GM18951 (cell line): Measurements from ENCODE around the gene TMEM30A.

ENCODE experiments used
- POLR2A ChIP-seq: IDR thresholded peaks from 4 replicates; pipeline ENCODE4 v1.6.1; 2011; ENCODE audit warnings: mild to moderate bottlenecking; ENCODE audit not compliant: insufficient read length, insufficient read depth; ENCODE audit errors: extremely low read depth
- in situ Hi-C: fragments of 300-500 bp; cut with MboI; formaldehyde crosslinking; loops from one replicate; pipeline ENCODE4 v1.12.0; 2022; ENCODE audit warnings: low sequenced_read_pairs, mixed read lengths, inconsistent platforms; ENCODE audit not compliant: unreplicated experiment

TMEM30A gene

GRCh38 chr6:75286955-75287354, 2.4 kb upstream of the TMEM30A start:
- in situ Hi-C loops = no loop called here
- no peak for TF ChIP-seq POLR2A

- TF ChIP-seq POLR2A = no peak
- in situ Hi-C loops = no loop called here
Observed at GRCh38 chr6:75285283-75285639, 669 bp upstream of the TMEM30A start.

- in situ Hi-C loops = no loop called here
- TF ChIP-seq POLR2A = no peak
Observed at GRCh38 chr6:75283907-75284631, 523 bp downstream of the TMEM30A start.

- no peak for TF ChIP-seq POLR2A
- in situ Hi-C loops = no loop called here
Observed at GRCh38 chr6:75282706-75283105, 1.9 kb downstream of the TMEM30A start.

- TF ChIP-seq POLR2A = no peak
- in situ Hi-C loops = no loop called here
Observed at GRCh38 chr6:75281653-75282052, 2.9 kb downstream of the TMEM30A start.

GRCh38 chr6:75280131-75280855, 4.3 kb downstream of the TMEM30A start:
- in situ Hi-C loops = no loop called here
- TF ChIP-seq POLR2A = no peak

GRCh38 chr6:75279418-75279817, 5.2 kb downstream of the TMEM30A start:
- in situ Hi-C loops = no loop called here
- no peak for TF ChIP-seq POLR2A

GRCh38 chr6:75278474-75279077, 6.0 kb downstream of the TMEM30A start:
- TF ChIP-seq POLR2A = no peak
- in situ Hi-C loops = no loop called here

GRCh38 chr6:75275067-75275466, 9.5 kb downstream of the TMEM30A start:
- in situ Hi-C loops = no loop called here
- TF ChIP-seq POLR2A = no peak

GRCh38 chr6:75273009-75273408, 11.6 kb downstream of the TMEM30A start:
- in situ Hi-C loops = no loop called here
- TF ChIP-seq POLR2A = no peak

- no peak for TF ChIP-seq POLR2A
- in situ Hi-C loops = no loop called here
Observed at GRCh38 chr6:75272145-75272840, 12.3 kb downstream of the TMEM30A start.

GRCh38 chr6:75268988-75269354, 15.6 kb downstream of the TMEM30A start:
- in situ Hi-C loops = no loop called here
- TF ChIP-seq POLR2A = no peak
